EH (cell line): ENCODE data around the gene BICD1.

Experiments
- DNase-seq: peaks from one replicate; pipeline ENCODE4 v3.0.0-alpha.2; 2015; ENCODE audit warnings: low read depth

The BICD1 gene

GRCh38 chr12:32407795-32408194 is 301.1 kb downstream of the BICD1 start:
- no peak for DNase-seq

GRCh38 chr12:32413412-32413811 is 306.8 kb downstream of the BICD1 start:
- no peak for DNase-seq

- no peak for DNase-seq
Measured at GRCh38 chr12:32418221-32418620, 311.6 kb downstream of the BICD1 start.

- DNase-seq, result no peak
Measured at GRCh38 chr12:32418903-32419519, 312.4 kb downstream of the BICD1 start.

- peak; percentile 35 for DNase-seq
Measured at GRCh38 chr12:32419520-32419960, 312.9 kb downstream of the BICD1 start.

GRCh38 chr12:32420356-32420755 is 313.7 kb downstream of the BICD1 start:
- DNase-seq, result no peak

- no peak for DNase-seq
Measured at GRCh38 chr12:32423559-32423958, 316.9 kb downstream of the BICD1 start.

GRCh38 chr12:32431025-32431424 is 324.4 kb downstream of the BICD1 start:
- no peak for DNase-seq
